Activated T-helper 17 cell treated with anti-CD3 and anti-CD28 coated beads, Interleukin-2, amount 50 U/mL, for 72 hours (primary cell): ENCODE measurements around the gene TBCD. TPM values are rescaled to one million over a fixed set of nuclear protein-coding genes. Genes with fewer than 3 reads are reported as not detected.

Experiments
- total RNA-seq, 2 donors: library from RNA; stranded (reverse); gene quantifications; one replicate each; pipeline ENCODE4 v1.2.3, GENCODE V29; 2022

Gene TBCD
- total RNA-seq, 2 donors from 2014 or later, result 111 to 139 TPM

Other genes with a start within 250 kb of the TBCD start
- 10 to 100 TPM; 38.2 to 59.4 TPM for gene FOXK2, start 232.3 kb upstream of the TBCD start, total RNA-seq
- gene WDR45B, start 103.6 kb upstream of the TBCD start, total RNA-seq, result 100 to 1,000 TPM in 1 of 2 donors, 10 to 100 TPM in 1; 66.0 to 204 TPM
- 1 to 10 TPM; 1.1 to 2.0 TPM for gene RAB40B, start 53.4 kb upstream of the TBCD start, total RNA-seq
- 10 to 100 TPM; 45.8 to 47.4 TPM for gene FN3KRP, start 35.4 kb upstream of the TBCD start, total RNA-seq
- 1 to 10 TPM; 5.3 to 6.1 TPM for gene FN3K, start 16.4 kb upstream of the TBCD start, total RNA-seq
- not detected for gene ZNF750, start 88.0 kb downstream of the TBCD start, total RNA-seq